ENCODE results near the gene TTN.

Gene TTN

DNA sequence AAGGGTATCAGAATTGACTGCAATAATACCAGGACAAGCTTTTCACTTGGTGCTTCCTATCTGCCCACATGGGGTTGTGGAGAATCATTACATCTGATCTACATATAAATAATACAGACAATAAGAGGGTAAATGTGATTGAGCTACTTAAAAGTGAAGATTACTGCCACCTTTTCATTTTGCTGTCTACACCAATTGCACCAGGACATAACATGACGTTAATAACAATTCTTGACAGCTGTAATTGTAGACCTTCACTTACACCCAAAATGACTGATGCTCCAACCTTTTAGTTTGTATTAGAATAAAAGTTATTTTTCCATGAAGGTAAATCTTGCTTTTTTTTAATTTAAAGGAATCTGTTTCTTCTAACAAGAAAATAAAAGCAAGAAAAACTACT lies 36.5 kb upstream of the TTN start:
- TF ChIP-seq CTCF (IDR thresholded peaks at IDR 0.05; ENCODE audit: extremely low read depth, missing control alignments) = no peak
- DNase-seq (ENCODE audit: low spot score) = no peak

DNA sequence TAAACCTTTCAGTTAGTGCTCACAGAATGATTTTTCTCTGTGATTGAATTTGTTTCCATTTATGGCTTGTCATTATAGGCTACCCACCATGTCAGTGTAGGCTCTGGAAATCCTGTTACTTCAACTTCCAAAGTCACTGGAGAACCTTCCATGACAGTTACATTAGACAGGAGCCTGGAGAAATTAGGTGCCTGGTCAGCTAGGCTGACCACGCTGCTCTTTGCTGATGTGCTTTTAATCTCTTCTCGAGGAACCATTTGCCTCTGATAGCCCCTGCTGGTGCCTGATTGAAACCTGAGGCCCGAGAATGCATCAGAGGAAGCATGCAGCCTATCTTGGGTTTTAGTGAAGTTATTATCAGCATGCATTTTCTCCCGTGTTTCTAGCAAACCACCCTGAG lies 29.6 kb upstream of the TTN start:
- DNase-seq (ENCODE audit: low spot score) = no peak
- no peak for TF ChIP-seq CTCF (IDR thresholded peaks at IDR 0.05; ENCODE audit: extremely low read depth, missing control alignments)

GRCh38 chr2:178834086-178834485 lies 26.9 kb upstream of the TTN start:
- TF ChIP-seq CTCF (IDR thresholded peaks at IDR 0.05; ENCODE audit: extremely low read depth, missing control alignments) = no peak
- DNase-seq (ENCODE audit: low spot score) = no peak

DNA sequence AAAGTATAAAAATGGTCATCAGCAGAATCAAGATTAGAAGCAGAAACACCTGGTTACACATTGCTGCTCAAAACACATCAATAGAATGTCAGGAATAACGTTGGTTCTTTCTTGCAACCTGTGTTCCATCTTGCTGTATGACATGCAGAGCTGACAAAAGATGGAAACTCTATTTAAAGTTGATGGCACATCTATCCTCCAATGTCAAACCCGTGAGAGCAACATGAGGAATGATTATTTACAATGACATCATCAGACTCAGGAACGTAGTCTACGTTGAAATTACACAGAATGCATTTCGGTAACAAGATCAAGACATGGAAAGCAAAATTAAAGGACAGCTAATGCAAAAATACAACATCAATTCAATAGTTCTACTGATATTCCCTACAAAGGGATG lies 26.2 kb upstream of the TTN start:
- DNase-seq (ENCODE audit: low spot score) = no peak
- no peak for TF ChIP-seq CTCF (IDR thresholded peaks at IDR 0.05; ENCODE audit: extremely low read depth, missing control alignments)

GRCh38 chr2:178830451-178830850 lies 23.2 kb upstream of the TTN start:
- DNase-seq (ENCODE audit: low spot score) = no peak

GRCh38 chr2:178829981-178830380 lies 22.8 kb upstream of the TTN start:
- DNase-seq (ENCODE audit: low spot score) = no peak

More at GRCh38 chr2:178830451-178830850, 23.2 kb upstream of the TTN start:
- TF ChIP-seq CTCF (IDR thresholded peaks at IDR 0.05; ENCODE audit: extremely low read depth, missing control alignments) = no peak

DNA sequence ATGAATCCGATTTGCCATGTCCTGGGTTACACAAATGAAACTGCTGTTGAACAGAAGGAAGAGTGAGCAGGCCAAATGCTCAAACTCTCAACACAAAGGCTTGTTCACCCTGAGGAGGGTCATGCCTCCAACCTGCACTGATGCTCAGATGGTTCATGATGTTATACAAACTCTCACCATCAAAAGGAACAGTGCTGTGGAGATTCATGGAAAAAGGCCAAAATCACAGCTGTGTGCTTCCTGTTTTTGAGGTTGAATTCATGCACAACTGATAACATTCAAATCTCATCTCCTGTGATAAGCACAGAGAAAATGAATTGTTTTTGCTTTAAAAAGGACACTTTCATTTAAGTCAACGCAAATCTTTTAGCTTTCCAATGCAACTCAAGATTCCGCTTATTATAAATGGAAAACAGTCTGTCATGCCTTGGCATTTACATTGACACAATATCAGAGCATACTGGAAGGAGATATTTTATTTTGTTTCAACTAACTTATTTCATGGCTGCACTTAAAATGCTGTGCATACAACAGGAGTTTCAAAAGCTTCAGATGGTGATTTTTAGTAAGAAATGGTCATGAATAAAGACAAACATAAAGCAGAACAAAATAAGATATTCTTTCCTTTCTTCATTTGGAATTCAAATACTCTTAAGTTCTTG lies 22.2 kb upstream of the TTN start:
- no peak for TF ChIP-seq CTCF (IDR thresholded peaks at IDR 0.05; ENCODE audit: extremely low read depth, missing control alignments)
- no peak for DNase-seq (ENCODE audit: low spot score)

More at GRCh38 chr2:178829981-178830380, 22.8 kb upstream of the TTN start:
- no peak for TF ChIP-seq CTCF (IDR thresholded peaks at IDR 0.05; ENCODE audit: extremely low read depth, missing control alignments)
